HepG2 (cell line): ENCODE results near the gene ABL2. TPM values are rescaled to one million over a fixed set of nuclear protein-coding genes. Genes with fewer than 3 reads are reported as not detected.

ENCODE experiments used
- ATF4 ChIP-seq, 2 experiments: fragments of 450-650 bp in 1 of 2; sonication (generic) in 1 of 2; formaldehyde crosslinking; IDR thresholded peaks; 2 replicates each; pipeline versions ENCODE4 v1.5.0 to v1.8.0; 2020 to 2022; ENCODE audit warnings: mild to moderate bottlenecking in 1 of 2, missing genetic modification reagents in 1 of 2
- CBX2 ChIP-seq, 2 experiments: fragments of 200-600 bp in 1 of 2; sonication (generic); formaldehyde crosslinking in 1 of 2; IDR thresholded peaks; 2 replicates each; pipeline versions ENCODE4 v1.7.0 to v1.8.1; 2018 to 2022; ENCODE audit warnings: low read depth in 2 of 2, low read length in 1 of 2, mild to moderate bottlenecking in 1 of 2, missing genetic modification reagents in 1 of 2
- FOXO4 ChIP-seq: sonication (generic); formaldehyde crosslinking; conservative IDR thresholded peaks from 2 replicates; pipeline ENCODE4 v1.8.1; 2023; ENCODE audit warnings: missing genetic modification reagents
- HHEX ChIP-seq: IDR thresholded peaks from 2 replicates; pipeline ENCODE4 v1.6.1; 2016; ENCODE audit warnings: control low read depth
- KLF11 ChIP-seq: IDR thresholded peaks from 2 replicates; pipeline ENCODE4 v1.6.1; 2016; ENCODE audit warnings: missing compliant biosample characterization
- KLF16 ChIP-seq, 2 experiments: sonication (generic) in 1 of 2; formaldehyde crosslinking in 1 of 2; IDR thresholded peaks; 2 replicates each; pipeline versions ENCODE4 v1.6.1 to v1.8.0; 2016 to 2023; ENCODE audit warnings: missing genetic modification reagents in 2 of 2, missing compliant biosample characterization in 1 of 2
- MLX ChIP-seq: IDR thresholded peaks from 2 replicates; pipeline ENCODE4 v1.6.1; 2016
- MTA3 ChIP-seq: sonication (generic); formaldehyde crosslinking; IDR thresholded peaks from 2 replicates; pipeline ENCODE4 v1.4.0; 2020; ENCODE audit warnings: missing genetic modification reagents
- MYC ChIP-seq: sonication (generic); formaldehyde crosslinking; IDR thresholded peaks from 2 replicates; pipeline ENCODE4 v1.9.0; 2021; ENCODE audit warnings: missing genetic modification reagents, borderline replicate concordance
- NR2F6 ChIP-seq, 2 experiments: IDR thresholded peaks; 2 replicates each; pipeline ENCODE4 v1.6.1; 2016; ENCODE audit warnings: antibody characterized with exemption in 1 of 2, mild to moderate bottlenecking in 1 of 2
- PHB2 ChIP-seq: fragments of 450-650 bp; IDR thresholded peaks from 2 replicates; pipeline ENCODE4 v1.6.1; 2018; ENCODE audit not compliant: partially characterized antibody
- PRDM15 ChIP-seq: sonication (generic); formaldehyde crosslinking; IDR thresholded peaks from 2 replicates; pipeline ENCODE4 v1.4.0; 2020; ENCODE audit warnings: missing genetic modification reagents
- SATB2 ChIP-seq: sonication (generic); formaldehyde crosslinking; IDR thresholded peaks from 2 replicates; pipeline ENCODE4 v1.5.0; 2020; ENCODE audit warnings: missing genetic modification reagents
- SP1 ChIP-seq, 2 experiments: fragments of 450-650 bp in 1 of 2; sonication (generic) in 1 of 2; formaldehyde crosslinking in 1 of 2; IDR thresholded peaks; 2 replicates each; pipeline versions ENCODE4 v1.4.0 to v1.6.1; 2016 to 2020; ENCODE audit warnings: missing genetic modification reagents in 1 of 2
- ZNF121 ChIP-seq: sonication (generic); formaldehyde crosslinking; IDR thresholded peaks from 2 replicates; pipeline ENCODE4 v1.5.0; 2020; ENCODE audit warnings: mild to moderate bottlenecking, missing genetic modification reagents
- ZNF180 ChIP-seq: sonication (generic); formaldehyde crosslinking; IDR thresholded peaks from 2 replicates; pipeline ENCODE4 v1.4.0; 2020; ENCODE audit warnings: low read depth, missing genetic modification reagents, borderline replicate concordance
- ZNF260 ChIP-seq: sonication (generic); formaldehyde crosslinking; IDR thresholded peaks from 2 replicates; pipeline ENCODE4 v1.4.0; 2020; ENCODE audit warnings: missing genetic modification reagents, low read depth, mild to moderate bottlenecking, borderline replicate concordance
- ZNF274 ChIP-seq: sonication (generic); formaldehyde crosslinking; IDR thresholded peaks from 2 replicates; pipeline ENCODE4 v1.5.1; 2020; ENCODE audit warnings: mild to moderate bottlenecking, missing genetic modification reagents
- ZNF329 ChIP-seq: sonication (generic); formaldehyde crosslinking; IDR thresholded peaks from 2 replicates; pipeline ENCODE4 v1.9.0; 2021; ENCODE audit warnings: low read depth, mild to moderate bottlenecking, missing genetic modification reagents
- ZNF510 ChIP-seq: sonication (generic); formaldehyde crosslinking; IDR thresholded peaks from 2 replicates; pipeline ENCODE4 v1.4.0; 2020; ENCODE audit warnings: low read depth, mild to moderate bottlenecking, missing genetic modification reagents
- ZSCAN22 ChIP-seq: sonication (generic); formaldehyde crosslinking; IDR thresholded peaks from 2 replicates; pipeline ENCODE4 v1.4.0; 2020; ENCODE audit warnings: mild to moderate bottlenecking, missing genetic modification reagents
- polyA plus RNA-seq, 8 experiments: library from polyadenylated mRNA; depleted of rRNA in 3 of 8; stranded (reverse) in 7 of 8; unstranded in 1 of 8; fragments of >200 nt; fragmentation: Illumina TruSeq in 4 of 8; extraction: Trizol in 4 of 8; gene quantifications; 2 replicates each; pipeline versions ENCODE4 v1.2.1 to v1.2.3, GENCODE V29; 2011 to 2016; ENCODE audit warnings: low read depth in 4 of 8, missing spikeins in 1 of 8, mixed read lengths in 1 of 8; ENCODE audit not compliant: insufficient read depth in 1 of 8
- total RNA-seq, 5 experiments: library from RNA; depleted of rRNA; stranded (reverse); fragments of >200 nt; fragmentation: Illumina TruSeq; extraction: Trizol; gene quantifications; 2 replicates each; pipeline ENCODE4 v1.2.3, GENCODE V29; 2016; ENCODE audit warnings: low read depth in 1 of 5

ABL2 gene
- total and polyA plus RNA-seq, 2 of the 13 experiments (the other 11 are each of a cell fraction or from before 2014, with no cell fraction given) = 5.8 to 6.0 TPM

GRCh38 chr1:179081687-179082332, 147.7 kb downstream of the ABL2 start, which contains the start of gene TOR3A (continued):
- TF ChIP-seq PRDM15 (CRISPR knock-in tag) = peak; percentile 71; the same call in 1 of the 2 replicates
- no peak for TF ChIP-seq HHEX (CRISPR knock-in tag)
- TF ChIP-seq SP1 (IDR thresholded peaks at IDR 0.05) = no peak
- no peak for TF ChIP-seq SP1 (CRISPR knock-in tag; IDR thresholded peaks at IDR 0.05)
- TF ChIP-seq ZNF121 (CRISPR knock-in tag) = peak; percentile 63
- no peak for TF ChIP-seq ZNF260 (CRISPR knock-in tag)
- TF ChIP-seq SATB2 (CRISPR knock-in tag) = peak; percentile 80; the same call in 1 of the 2 replicates
- no peak for TF ChIP-seq MTA3
- TF ChIP-seq ZNF329 = no peak; the same call in 1 of the 2 replicates
- TF ChIP-seq PHB2 = no peak
- no peak for TF ChIP-seq KLF11 (CRISPR knock-in tag)
- no peak for TF ChIP-seq ZNF180
- no peak; the same call in 1 of the 2 replicates for TF ChIP-seq ZNF510 (CRISPR knock-in tag)
- peak; percentile 21 for TF ChIP-seq ZNF274 (CRISPR knock-in tag)
- TF ChIP-seq MLX (CRISPR knock-in tag) = peak; percentile 80
- TF ChIP-seq CBX2 (IDR thresholded peaks at IDR 0.05; ENCODE audit: low read depth, low read length) = no peak
- no peak for TF ChIP-seq CBX2 (CRISPR knock-in tag; IDR thresholded peaks at IDR 0.05; ENCODE audit: low read depth)
- TF ChIP-seq NR2F6 (IDR thresholded peaks at IDR 0.05) = no peak
- 0 out of 2 replicates have a peak, but pooled peaks have one; percentile 7 for TF ChIP-seq NR2F6 (CRISPR knock-in tag; IDR thresholded peaks at IDR 0.05)
- TF ChIP-seq MYC (CRISPR knock-in tag) = peak; percentile 68; the same call in 1 of the 2 replicates
- TF ChIP-seq ATF4 (CRISPR knock-in tag; IDR thresholded peaks at IDR 0.05) = 0 out of 4 replicates have a peak, but pooled peaks of 1 of the 2 experiments have one; percentile 60
- no peak; the same call in 1 of the 2 replicates for TF ChIP-seq ZSCAN22 (CRISPR knock-in tag)
- peak in 1 of 2 experiments; percentile 29; a peak in 2 of 4 replicates for TF ChIP-seq KLF16 (CRISPR knock-in tag; IDR thresholded peaks at IDR 0.05)
- no peak; the same call in 1 of the 2 replicates for TF ChIP-seq FOXO4 (CRISPR knock-in tag)
